Mesangial cell (primary cell): ENCODE data around the gene TMOD3. TPM values are rescaled to one million over a fixed set of nuclear protein-coding genes. Genes with fewer than 3 reads are reported as not detected.

Source experiments
- total RNA-seq: library from RNA; depleted of rRNA; stranded (reverse); fragments of >200 nt; gene quantifications from 2 replicates; pipeline ENCODE4 v1.2.3, GENCODE V29; 2015

TMOD3 gene
- total RNA-seq: 15.1 and 28.5 TPM in 2 replicates

DNA sequence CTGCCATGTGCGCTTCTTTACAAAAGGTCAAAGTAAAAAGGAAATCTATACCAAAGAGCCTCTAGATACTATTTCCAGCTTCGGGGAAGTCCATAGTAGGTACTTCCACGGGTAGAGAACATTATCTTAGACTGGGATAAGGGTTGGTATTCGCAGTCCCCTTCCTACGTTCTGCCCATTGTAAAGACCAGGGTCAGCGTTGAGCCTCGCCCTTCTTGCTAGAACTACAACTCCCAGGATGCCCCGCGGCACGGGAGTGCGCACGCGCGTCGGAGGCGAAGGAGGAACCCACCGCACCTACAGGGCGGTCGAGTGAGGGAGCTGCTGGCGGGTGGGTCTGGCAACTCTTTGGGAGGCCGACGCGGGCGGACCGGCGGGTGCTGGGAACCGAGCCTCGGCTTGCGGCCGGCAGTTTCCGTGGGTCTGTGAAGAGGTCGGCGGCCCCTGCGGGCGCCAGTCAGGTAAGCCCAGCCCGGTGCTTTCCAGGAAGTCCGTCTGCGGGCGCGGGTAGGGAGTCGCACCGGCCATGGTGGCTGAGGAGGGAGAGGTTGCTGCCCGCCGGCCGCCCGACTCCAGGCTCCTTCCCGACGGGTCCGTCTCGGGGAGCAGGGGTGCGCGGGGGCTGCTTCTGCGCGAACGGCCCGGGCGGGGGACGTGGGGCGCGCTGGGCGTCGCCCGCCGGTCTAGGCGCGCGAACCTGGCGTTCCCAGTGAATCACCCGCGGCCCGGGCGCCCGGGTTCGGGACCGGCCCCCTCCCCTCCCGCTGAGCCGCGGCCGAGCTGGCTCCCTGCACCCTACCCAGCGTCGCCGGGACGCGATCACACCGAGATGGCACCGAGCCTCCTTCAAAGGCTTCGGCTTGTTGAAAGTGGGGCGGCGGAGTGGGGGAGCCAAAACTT is at the start of gene TMOD3:
Gene TMOD3, plus strand, starts transcription at position 278 of the 900 bp plus-strand sequence. CDS start 33,232 bp downstream, outside the sequence.

Other genes starting within 250 kb of the TMOD3 start
- 9.1 and 10.4 TPM in 2 replicates for gene DMXL2, start 206.9 kb upstream of the TMOD3 start, total RNA-seq
- gene SCG3, start 148.2 kb upstream of the TMOD3 start, total RNA-seq: not detected in 2 replicates
- gene LYSMD2, start 92.0 kb upstream of the TMOD3 start, total RNA-seq: 4.4 and 6.4 TPM in 2 replicates
- gene TMOD2, start 78.1 kb upstream of the TMOD3 start, total RNA-seq: 2.6 and 3.0 TPM in 2 replicates
- 5.5 and 10.9 TPM in 2 replicates for gene LEO1, start 142.1 kb downstream of the TMOD3 start, total RNA-seq
- 21.7 and 31.8 TPM in 2 replicates for gene MAPK6, start 189.6 kb downstream of the TMOD3 start, total RNA-seq